HG03520 (cell line): ENCODE data around the gene HES5.

Experiments used
- ATAC-seq: cut with Tn5 transposase; IDR thresholded peaks from one replicate; pipeline ENCODE4 v1.9.1; 2021; ENCODE audit warnings: mild to moderate bottlenecking, moderate library complexity; ENCODE audit not compliant: unreplicated experiment

The HES5 gene

GRCh38 chr1:2547210-2548067 is 17.4 kb upstream of the HES5 start:
- ATAC-seq, result no peak

- peak; percentile 14 for ATAC-seq
Observed at GRCh38 chr1:2546515-2547209, 16.6 kb upstream of the HES5 start.

- peak; percentile 30 for ATAC-seq
Observed at GRCh38 chr1:2545754-2546514, 15.9 kb upstream of the HES5 start.

GRCh38 chr1:2544875-2545640 is 15.0 kb upstream of the HES5 start:
- no peak for ATAC-seq

GRCh38 chr1:2544093-2544874 is 14.2 kb upstream of the HES5 start:
- ATAC-seq, result no peak

GRCh38 chr1:2543543-2544092 is 13.6 kb upstream of the HES5 start:
- ATAC-seq, result no peak

- no peak for ATAC-seq
Observed at GRCh38 chr1:2542246-2542915, 12.3 kb upstream of the HES5 start.

- ATAC-seq, result no peak
Observed at GRCh38 chr1:2541619-2542245, 11.7 kb upstream of the HES5 start.

- ATAC-seq, result no peak
Observed at GRCh38 chr1:2540816-2541492, 10.9 kb upstream of the HES5 start.

GRCh38 chr1:2539312-2539907 is 9.3 kb upstream of the HES5 start:
- no peak for ATAC-seq

- ATAC-seq, result no peak
Observed at GRCh38 chr1:2538872-2539271, 8.8 kb upstream of the HES5 start.

GRCh38 chr1:2538376-2538775 is 8.3 kb upstream of the HES5 start:
- no peak for ATAC-seq

GRCh38 chr1:2537784-2538115 is 7.7 kb upstream of the HES5 start:
- ATAC-seq, result no peak

GRCh38 chr1:2535981-2536380 is 5.9 kb upstream of the HES5 start:
- ATAC-seq, result no peak

- no peak for ATAC-seq
Observed at GRCh38 chr1:2535455-2535854, 5.4 kb upstream of the HES5 start.

GRCh38 chr1:2534687-2535441 is 4.8 kb upstream of the HES5 start:
- no peak for ATAC-seq

GRCh38 chr1:2534315-2534686 is 4.2 kb upstream of the HES5 start:
- ATAC-seq, result no peak
